Kasumi-1 (cell line): ENCODE measurements around the gene CUL2.
"Not testable (repeated sequence)": the region's sequence is repeated elsewhere in the genome, so short reads cannot be mapped to it uniquely, and the experiment has no call there.

ENCODE experiments used
- DNase-seq, 2 experiments: peaks; one replicate each; lab custom pipeline; 2025; lab: John Stamatoyannopoulos, UW

Gene CUL2

DNA sequence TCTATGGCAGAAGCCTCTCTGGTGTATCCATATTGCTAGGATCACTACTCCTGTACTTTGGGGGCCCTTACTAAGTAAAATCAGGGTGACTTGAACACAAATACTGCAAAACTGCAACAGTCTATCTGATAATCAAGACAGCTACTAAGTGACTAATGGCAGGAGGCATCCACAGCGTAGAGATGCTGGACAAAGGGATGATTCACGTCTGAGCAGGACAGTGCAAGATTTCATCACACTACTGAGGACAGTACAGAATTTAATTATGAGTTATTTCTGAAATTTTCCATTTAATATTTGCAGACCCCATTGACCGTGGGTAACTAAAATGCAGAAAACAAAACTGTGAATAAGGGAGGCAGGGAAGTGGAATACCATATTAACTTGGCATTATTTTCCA is 10.4 kb downstream of the CUL2 start:
- DNase-seq = no peak

- DNase-seq = no peak
Observed at GRCh38 chr10:35079265-35079664, 10.9 kb downstream of the CUL2 start.

DNA sequence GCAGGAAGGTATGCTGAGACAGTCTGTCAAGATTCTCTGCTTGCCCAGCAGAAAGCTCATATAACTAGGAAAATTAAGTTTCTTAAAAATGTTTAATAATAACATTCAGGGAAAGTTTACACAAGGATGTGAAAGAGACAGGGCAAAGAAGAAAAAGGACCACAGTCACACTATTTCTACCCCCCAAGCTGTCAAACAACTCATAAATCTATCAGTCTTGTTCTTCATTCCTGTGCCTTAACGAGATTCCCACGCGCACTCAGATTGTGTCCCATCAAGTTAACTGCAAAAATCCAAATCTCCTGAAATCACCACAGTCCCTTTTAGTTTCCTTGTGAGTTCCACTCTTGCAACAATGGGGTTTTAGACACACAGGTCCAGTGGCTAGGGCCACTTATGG is 14.9 kb downstream of the CUL2 start:
- DNase-seq = no peak

GRCh38 chr10:35074266-35074665 is 15.9 kb downstream of the CUL2 start:
- DNase-seq = no peak

DNA sequence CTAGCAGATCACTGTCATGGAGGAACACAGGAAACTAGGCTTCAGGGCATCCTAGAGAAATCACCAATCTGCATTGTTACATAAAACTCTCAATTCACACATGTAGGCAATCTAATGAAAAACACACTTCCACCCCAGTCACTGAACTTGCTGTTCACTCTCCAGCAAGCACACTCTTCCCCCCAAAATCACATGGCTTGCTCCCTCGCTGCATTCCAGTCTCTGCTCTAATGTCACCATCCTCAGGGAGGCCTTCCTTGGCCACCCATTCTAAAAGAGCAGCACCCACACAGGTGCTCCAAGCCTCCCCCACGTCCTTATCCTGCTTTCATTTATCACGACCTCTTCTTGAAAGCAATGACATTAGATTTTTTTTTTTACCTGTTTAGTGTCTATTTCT is 19.6 kb downstream of the CUL2 start:
- no peak for DNase-seq

DNA sequence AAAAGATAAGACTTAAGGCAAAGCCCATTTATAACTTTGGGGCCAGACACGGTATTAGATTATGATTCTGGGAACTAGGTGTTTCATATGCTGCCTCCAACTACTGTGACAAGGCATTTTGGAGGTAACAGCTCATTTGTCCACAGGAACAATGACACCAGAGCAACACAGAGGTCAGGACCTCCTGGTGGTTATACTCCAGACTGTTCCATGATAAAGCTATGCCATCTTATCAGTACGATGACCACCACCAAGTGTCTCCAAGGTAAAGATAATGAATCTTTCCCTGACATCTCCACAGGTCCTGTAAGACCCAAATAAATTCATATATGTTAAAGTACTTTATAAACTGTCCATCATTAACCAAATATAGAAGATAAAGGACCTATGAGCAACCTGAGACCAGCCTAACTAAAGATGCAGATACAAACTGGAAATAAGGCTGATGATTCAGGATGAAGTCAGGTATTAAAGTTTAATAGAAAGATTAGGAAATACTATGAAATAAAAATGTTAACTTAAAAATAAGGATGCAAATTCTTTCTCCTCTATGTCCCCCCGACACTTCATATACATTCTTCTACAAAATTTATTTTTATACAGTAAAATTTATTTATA is 26.2 kb downstream of the CUL2 start:
- no peak for DNase-seq

DNA sequence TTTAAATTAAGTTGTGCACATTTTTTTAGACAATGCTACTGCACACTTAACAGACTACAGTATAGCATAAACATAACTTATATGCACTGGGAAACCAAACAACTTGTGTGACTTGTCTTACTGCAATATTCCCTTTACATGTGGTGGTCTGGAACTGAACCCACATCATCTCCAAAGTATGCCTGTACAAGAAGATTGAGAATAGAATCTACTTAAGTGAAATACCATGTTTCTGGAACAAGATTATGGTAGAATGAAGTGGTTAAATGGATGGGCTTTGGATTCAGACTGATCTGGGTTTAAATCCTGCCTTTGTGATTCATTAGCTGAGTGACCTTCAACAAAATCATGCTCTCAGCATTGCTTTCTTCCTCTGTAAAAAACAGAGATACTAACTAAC is 30.7 kb downstream of the CUL2 start:
- DNase-seq = no peak

GRCh38 chr10:35058686-35059085 is 31.5 kb downstream of the CUL2 start:
- no peak for DNase-seq

GRCh38 chr10:35058134-35058533 is 32.0 kb downstream of the CUL2 start:
- peak; percentile 69 to 76 for DNase-seq

DNA sequence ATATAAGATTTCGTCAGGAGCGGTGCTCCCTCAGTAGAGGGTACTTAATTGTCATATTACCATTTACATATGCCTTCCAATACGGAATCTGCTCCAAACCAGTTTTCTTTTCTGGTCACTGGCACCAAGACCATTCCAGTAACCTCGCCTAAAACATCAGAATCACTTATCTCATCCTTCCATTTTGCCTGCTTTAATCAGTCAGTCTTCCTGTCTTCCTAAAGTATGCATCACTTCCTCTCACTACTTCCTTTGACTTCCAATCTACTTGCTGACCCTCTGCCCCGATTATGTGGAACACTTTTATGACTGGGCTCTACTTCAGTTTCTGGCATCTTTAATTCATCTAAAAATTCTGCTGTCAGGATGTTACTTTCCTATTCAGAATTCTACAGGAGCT is 33.5 kb downstream of the CUL2 start:
- no peak for DNase-seq

GRCh38 chr10:35056133-35056532 is 34.0 kb downstream of the CUL2 start:
- no peak for DNase-seq

DNA sequence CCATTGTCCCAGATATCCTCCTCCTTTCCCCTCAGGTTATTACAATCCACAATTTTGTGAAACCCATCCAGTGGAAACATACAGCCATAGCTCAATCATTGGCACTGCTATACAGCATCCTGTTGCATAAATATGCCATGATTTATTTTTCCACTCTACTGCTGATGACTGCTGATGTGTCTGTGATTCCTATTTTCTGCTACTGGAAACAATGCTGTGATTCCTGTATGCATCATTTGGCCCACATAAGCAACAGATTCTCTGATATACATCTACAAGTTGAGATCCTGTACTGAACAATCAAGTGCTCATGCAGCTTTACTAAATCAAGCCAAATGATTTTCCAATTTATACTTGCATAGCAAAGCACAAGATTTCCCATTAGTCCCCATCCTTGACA is 39.6 kb downstream of the CUL2 start:
- DNase-seq = no peak

GRCh38 chr10:35046074-35046473 is 44.1 kb downstream of the CUL2 start:
- DNase-seq = no peak

- DNase-seq = not testable (repeated sequence)
Observed at GRCh38 chr10:35045275-35045674, 44.9 kb downstream of the CUL2 start.

- no peak for DNase-seq
Observed at GRCh38 chr10:35043796-35044344, 46.3 kb downstream of the CUL2 start.

GRCh38 chr10:35042783-35043182 is 47.4 kb downstream of the CUL2 start:
- no peak for DNase-seq

DNA sequence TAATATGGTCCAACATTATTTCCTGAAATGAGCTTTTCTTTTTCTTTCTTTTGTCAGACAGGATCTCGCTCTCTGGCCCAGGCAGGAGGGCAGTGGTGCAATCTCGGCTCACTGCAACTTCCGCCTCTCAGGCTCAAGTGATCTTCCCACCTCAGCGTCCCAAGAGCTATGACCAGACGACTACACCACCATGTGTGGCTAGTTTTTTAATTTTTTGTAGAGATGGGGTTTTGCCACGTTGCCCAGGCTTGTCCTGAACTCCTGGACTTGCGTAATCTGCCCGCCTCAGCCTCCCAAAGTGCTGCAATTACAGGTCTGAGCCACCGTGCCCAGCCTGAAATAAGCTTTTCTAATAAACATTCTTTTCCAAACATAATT is 48.6 kb downstream of the CUL2 start:
- DNase-seq = no peak

DNA sequence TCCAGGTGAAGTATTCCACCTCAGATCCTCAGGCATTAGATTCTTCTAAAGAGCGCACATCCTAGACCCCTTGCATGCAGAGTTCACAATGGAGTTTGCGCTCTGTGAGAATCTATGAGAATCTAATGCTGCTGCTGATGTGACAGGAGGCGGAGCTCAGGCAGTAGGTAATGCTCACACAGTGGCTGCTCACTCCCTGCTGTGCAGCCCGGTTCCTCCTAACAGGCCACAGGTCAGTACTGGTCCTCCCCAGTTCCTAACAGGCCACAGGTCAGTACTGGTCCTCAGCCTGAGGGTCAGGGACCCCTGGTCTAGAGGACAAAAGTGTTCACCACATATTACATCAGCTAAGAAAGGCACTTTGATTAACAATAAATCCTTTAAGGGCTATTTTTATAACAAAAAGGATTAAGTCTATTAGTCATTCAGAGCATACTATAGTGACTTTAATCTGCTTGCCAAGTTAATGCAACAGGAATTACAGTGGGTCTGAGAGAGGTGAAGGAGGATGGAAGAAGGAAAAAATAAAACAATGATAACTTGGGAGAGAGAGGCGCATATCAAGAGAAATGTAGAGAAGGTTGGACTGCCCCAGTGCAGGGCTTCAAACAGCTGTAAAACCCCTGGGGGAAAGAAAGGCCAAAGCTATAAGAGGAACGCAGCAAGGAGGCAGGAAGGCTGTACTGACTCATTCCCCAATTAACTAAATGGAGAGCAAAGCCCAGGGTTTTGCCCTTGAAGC is 49.2 kb downstream of the CUL2 start:
- no peak for DNase-seq

DNA sequence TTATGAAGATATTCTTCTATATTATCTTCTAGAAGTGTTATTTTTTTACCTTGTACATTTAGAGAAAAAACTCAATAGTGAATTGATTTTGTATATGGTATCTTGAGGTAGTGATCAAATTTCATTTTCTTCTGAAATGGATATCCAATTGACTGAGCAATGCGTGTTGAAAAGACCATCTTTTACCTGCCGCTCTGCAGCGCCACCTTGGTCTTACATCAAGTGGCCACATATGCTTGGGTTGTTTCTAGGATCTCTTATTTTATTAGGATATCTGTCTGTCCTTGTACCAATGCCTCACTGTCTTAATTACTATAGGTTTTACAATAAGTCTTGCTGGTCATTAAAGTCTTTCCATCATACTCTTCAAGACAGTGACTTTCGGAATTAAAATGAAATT is 53.0 kb downstream of the CUL2 start:
- no peak for DNase-seq

GRCh38 chr10:35035606-35036005 is 54.5 kb downstream of the CUL2 start:
- DNase-seq = peak in 1 of 2 experiments; percentile 6

- DNase-seq = peak; percentile 84 to 91
Observed at GRCh38 chr10:35027567-35027966, 62.6 kb downstream of the CUL2 start.

DNA sequence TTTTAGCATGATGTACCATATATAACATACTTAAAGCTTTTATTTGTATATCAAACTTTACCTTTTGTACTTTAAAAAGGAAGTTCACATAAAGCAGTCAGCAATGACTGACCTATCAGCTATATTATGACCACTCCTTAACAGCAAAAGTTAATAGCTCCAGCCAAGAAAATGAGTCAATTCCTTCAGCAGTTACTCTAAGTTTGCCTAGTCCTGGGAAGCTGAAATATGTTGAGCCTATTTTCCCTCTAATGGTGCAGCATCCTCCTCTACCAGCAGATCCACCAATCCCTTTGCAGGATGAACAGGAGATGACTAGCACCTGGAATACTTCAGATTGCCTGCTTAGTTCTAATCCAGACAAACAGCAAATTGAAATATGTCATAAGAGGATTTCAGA is 64.2 kb downstream of the CUL2 start:
- no peak for DNase-seq

DNA sequence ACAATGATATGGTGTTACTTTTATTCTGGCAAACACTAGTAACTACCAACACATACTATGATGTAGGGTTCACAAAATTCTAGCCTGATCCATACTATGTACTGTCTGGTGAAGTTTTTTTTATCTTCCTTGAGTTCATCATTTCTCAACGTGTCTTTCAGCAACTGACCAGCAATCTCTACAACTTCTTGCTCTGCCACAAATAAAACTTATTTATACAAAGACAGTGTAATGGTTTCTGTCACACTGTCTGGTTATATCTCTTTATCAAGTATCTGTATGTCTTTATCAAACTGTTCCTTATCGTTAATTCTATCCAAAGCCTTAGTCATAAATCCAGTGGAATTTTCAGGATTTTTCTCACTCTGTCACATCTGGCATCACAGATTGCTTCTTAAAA is 69.7 kb downstream of the CUL2 start:
- no peak for DNase-seq
